GM12872 (cell line): ENCODE measurements around the gene LRRK1.

ENCODE experiments used
- CTCF ChIP-seq: IDR thresholded peaks from 3 replicates; pipeline ENCODE4 v1.5.1; 2011; ENCODE audit warnings: low read depth, mild to moderate bottlenecking, low read length, moderate library complexity; ENCODE audit not compliant: insufficient read depth

LRRK1 gene

DNA sequence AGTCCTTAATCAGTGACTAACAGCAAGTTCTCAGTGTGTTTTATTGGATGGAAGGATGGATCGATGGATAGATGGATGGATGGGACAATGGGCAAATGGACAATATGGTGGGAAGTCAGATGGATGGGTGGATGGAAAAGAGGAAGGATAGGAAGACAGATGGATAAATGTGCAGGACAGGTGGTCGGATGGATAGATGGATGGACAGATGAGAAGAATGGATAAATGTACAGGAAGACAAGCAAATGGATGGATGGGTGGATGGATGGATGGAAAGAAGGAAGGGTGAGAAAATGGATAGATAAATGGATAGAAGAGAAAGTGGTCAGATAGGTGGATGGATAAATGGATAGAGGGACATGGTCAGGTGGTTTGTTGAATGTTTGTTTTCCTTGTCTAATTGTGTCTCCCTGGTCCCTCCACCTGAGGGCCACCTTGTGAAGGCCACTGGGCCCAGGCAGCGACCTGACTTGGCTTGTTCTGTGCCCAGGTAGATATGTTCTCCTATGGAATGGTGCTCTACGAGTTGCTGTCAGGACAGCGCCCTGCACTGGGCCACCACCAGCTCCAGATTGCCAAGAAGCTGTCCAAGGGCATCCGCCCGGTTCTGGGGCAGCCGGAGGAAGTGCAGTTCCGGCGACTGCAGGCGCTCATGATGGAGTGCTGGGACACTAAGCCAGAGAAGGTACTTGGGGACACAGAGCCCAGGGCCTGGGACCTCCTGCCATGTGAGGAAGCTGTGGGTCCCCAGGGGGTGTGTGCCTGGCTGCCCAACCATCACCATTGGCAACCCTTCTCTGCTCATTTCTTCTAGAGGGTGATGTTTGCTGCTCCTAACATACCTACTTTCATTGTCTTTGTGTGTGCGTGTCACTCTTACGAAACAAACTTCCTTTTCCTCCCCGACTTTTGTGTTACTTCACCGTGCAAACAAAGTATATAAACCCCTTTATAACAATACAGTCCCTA, 137.5 kb downstream of the LRRK1 start:
- no peak for TF ChIP-seq CTCF

- TF ChIP-seq CTCF = no peak
Observed at GRCh38 chr15:101057841-101058407, 138.8 kb downstream of the LRRK1 start.

GRCh38 chr15:101058735-101059134, 139.6 kb downstream of the LRRK1 start:
- no peak for TF ChIP-seq CTCF

DNA sequence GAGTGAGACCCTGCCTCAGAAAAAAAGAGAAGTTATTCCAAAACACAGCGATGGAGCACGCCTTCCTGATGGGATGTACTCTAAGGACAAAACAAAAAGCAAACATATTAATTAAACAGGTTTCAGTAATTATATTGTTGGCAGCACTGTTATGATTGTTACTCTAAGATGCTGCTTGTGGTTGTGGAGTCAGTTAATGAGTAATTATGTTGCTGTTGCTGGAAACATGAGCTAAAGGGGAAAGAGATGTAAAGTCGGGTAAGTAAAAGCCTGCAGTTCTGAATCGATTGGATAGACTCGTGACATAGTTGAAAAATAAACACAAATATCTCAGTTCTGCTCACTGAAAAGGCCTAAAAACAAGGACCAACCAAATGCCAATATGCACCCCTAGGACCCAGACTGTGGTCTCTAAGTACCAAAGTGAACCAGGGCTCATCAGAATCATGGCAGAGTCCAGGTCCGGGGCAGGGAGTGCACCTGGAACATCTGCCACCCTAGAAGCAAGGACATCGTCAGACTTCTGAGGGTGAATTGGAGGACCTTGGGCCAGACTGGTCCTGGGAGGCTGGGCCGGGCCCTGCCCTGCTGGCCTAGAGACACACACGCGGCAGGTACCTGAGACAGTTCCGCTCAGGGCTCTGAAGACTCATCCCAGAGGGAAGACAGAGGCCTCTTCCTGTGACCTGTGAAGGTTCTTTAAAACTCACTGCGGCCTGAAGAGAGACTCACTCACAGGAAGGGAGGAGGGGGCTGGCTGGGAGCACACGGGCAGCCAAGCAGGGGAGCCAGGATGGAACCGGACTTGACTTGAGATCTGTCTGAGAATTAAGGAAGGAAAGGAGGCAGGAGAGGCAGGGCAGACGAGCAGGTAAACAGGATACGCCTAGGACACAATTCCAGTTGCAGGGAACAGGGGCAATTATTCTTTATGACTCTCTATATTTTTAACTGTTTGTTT, 140.5 kb downstream of the LRRK1 start:
- no peak for TF ChIP-seq CTCF

- no peak for TF ChIP-seq CTCF
Observed at GRCh38 chr15:101060576-101061551, 141.7 kb downstream of the LRRK1 start.

GRCh38 chr15:101062063-101062462, 142.9 kb downstream of the LRRK1 start:
- TF ChIP-seq CTCF = no peak
